PC-3 (cell line): ENCODE measurements around the gene DDO. TPM values are rescaled to one million over a fixed set of nuclear protein-coding genes. Genes with fewer than 3 reads are reported as not detected.
A peak's percentile ranks its signal among the peaks of the same experiment; 100 is the strongest.
"Not testable (repeated sequence)": the region's sequence is repeated elsewhere in the genome, so short reads cannot be mapped to it uniquely, and the experiment has no call there.

Experiments used
- ATAC-seq: fragments of 200-7000 bp; cut with Tn5 transposase; 2 replicates; pipeline ENCODE4 v1.9.1; 2020; ENCODE audit warnings: mild to moderate bottlenecking, moderate library complexity
- BruUV-seq: library from RNA; stranded (reverse); fragments of 400-500 nt; replicated peaks from 2 replicates; lab custom pipeline; 2021; lab: Mats Ljungman, UMichigan
- CTCF ChIA-PET: fragments of 300-600 bp; sonication (Branson Sonifier 250); formaldehyde crosslinking; loops from one replicate; lab custom pipeline; 2022; ENCODE audit warnings: antibody characterized with exemption; lab: Charles Lee
- POLR2A ChIA-PET: fragments of 300-600 bp; sonication (Branson Sonifier 250); formaldehyde crosslinking; loops from one replicate; lab custom pipeline; 2022; ENCODE audit warnings: antibody characterized with exemption; ENCODE audit not compliant: unreplicated experiment; lab: Charles Lee
- DNase-seq: peaks from one replicate; pipeline ENCODE4 v3.0.0-alpha.2; 2015
- H2AFZ ChIP-seq: fragments of 300-600 bp; sonication (generic); 2 replicates; pipeline ENCODE4 v1.6.0; 2016; ENCODE audit warnings: antibody characterized with exemption, low read length
- H3F3A ChIP-seq: fragments of 300-600 bp; sonication (generic); one replicate; pipeline ENCODE4 v1.6.0; 2017; ENCODE audit warnings: antibody characterized with exemption, low read length, control low read depth, mild to moderate bottlenecking; ENCODE audit not compliant: unreplicated experiment
- H3K27ac ChIP-seq: fragments of 300-600 bp; sonication (generic); 2 replicates; pipeline ENCODE4 v1.5.1; 2016; ENCODE audit warnings: mild to moderate bottlenecking, low read length
- H3K27me3 ChIP-seq: fragments of 300-600 bp; sonication (generic); 2 replicates; pipeline ENCODE4 v1.6.1; 2016; ENCODE audit warnings: low read length, mixed read lengths
- H3K36me3 ChIP-seq: fragments of 300-600 bp; sonication (generic); 2 replicates; pipeline ENCODE4 v1.6.1; 2016; ENCODE audit warnings: low read depth, mixed run types, low read length, mixed read lengths
- H3K4me1 ChIP-seq: fragments of 300-600 bp; sonication (generic); 2 replicates; pipeline ENCODE4 v1.5.1; 2016; ENCODE audit warnings: low read length; ENCODE audit not compliant: insufficient read depth
- H3K4me2 ChIP-seq: fragments of 300-600 bp; sonication (generic); 2 replicates; pipeline ENCODE4 v1.6.0; 2016; ENCODE audit warnings: low read length
- H3K4me3 ChIP-seq: fragments of 300-600 bp; sonication (generic); 2 replicates; pipeline ENCODE4 v1.5.1; 2016; ENCODE audit warnings: mild to moderate bottlenecking, low read length, mixed read lengths
- H3K79me2 ChIP-seq: fragments of 300-600 bp; sonication (generic); 2 replicates; pipeline ENCODE4 v1.6.1; 2017; ENCODE audit warnings: low read length, mixed read lengths
- H3K9ac ChIP-seq: fragments of 300-600 bp; sonication (generic); 2 replicates; pipeline ENCODE4 v1.6.0; 2016; ENCODE audit warnings: mild to moderate bottlenecking, low read length
- H3K9me2 ChIP-seq: fragments of 300-600 bp; sonication (generic); replicated peaks from 2 replicates; pipeline ENCODE4 v1.6.1; 2016; ENCODE audit warnings: mixed run types, low read length, mixed read lengths
- H3K9me3 ChIP-seq: fragments of 300-600 bp; sonication (generic); 2 replicates; pipeline ENCODE4 v1.6.1; 2016; ENCODE audit warnings: low read length, mixed read lengths
- H4K20me1 ChIP-seq: fragments of 300-600 bp; sonication (generic); 2 replicates; pipeline ENCODE4 v1.6.1; 2016; ENCODE audit warnings: low read length, mixed read lengths
- CTCF ChIP-seq: fragments of 300-600 bp; sonication (generic); conservative IDR thresholded peaks from 2 replicates; pipeline ENCODE4 v1.5.1; 2017; ENCODE audit warnings: antibody characterized with exemption, low read depth, mild to moderate bottlenecking, low read length
- EZH2 ChIP-seq: fragments of 300-600 bp; sonication (generic); IDR thresholded peaks from one replicate; pipeline ENCODE4 v1.6.1; 2017; ENCODE audit warnings: antibody characterized with exemption, mild to moderate bottlenecking, low read length; ENCODE audit not compliant: unreplicated experiment
- EZH2phosphoT487 ChIP-seq: fragments of 300-600 bp; sonication (generic); IDR thresholded peaks from 2 replicates; pipeline ENCODE4 v1.6.1; 2018; ENCODE audit warnings: mild to moderate bottlenecking, antibody characterized with exemption, low read length, borderline replicate concordance
- intact Hi-C: fragments of 100-400 bp; cut with micrococcal nuclease; formaldehyde crosslinking; loops from 2 replicates; pipeline ENCODE4 v1.9.0; 2023
- total RNA-seq: library from RNA; depleted of rRNA; stranded (reverse); fragments of >200 nt; gene quantifications from 2 replicates; pipeline ENCODE4 v1.2.3, GENCODE V29; 2014

The DDO gene
- total RNA-seq, 1 experiment from 2014 or later, result not detected

DNA sequence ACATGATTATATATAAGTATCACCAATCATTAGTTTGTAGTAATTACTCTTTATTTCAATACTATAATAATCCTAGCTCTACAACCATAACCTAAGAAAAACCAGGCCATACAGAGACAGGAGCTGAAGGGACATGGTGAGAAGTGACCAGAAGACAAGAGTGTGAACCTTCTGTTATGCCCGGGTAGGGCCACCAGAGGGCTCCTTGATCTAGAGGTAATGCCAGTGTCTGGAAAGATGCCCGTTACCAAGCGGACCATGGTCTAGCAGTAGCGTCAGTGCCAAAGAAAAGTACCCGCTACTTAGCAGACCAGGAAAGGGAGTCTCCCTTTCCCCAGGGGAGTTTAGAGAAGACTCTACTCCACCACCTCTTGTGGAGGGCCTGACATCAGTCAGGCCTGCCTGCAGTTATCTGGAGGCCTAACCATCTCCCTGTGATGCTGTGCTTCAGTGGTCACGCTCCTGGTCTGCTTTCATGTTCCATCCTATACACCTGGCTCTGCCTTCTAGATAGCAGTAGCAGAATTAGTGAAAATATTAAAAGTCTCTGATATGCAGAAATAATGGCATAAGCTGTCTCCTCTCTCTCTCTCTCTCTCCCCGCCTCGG lies 42.3 kb upstream of the DDO start:
- H2AFZ ChIP-seq, H3K36me3 ChIP-seq, H3K4me2 ChIP-seq, H3K4me1 ChIP-seq, H3K9ac ChIP-seq, H3F3A ChIP-seq, H3K27ac ChIP-seq, H3K27me3 ChIP-seq, H4K20me1 ChIP-seq, intact Hi-C loops, H3K4me3 ChIP-seq, H3K9me2 ChIP-seq, H3K9me3 ChIP-seq, BruUV-seq, CTCF ChIA-PET, H3K79me2 ChIP-seq, ATAC-seq: not testable (repeated sequence)
- POLR2A ChIA-PET, result interaction anchor here (0.6 kb wide), 1 partner anchor 168 kb away, joined by 4 read pairs; no protein-coding TSS in a partner anchor
- peak; percentile 65 for DNase-seq
- peak; percentile 56 for TF ChIP-seq CTCF

- intact Hi-C loops, result no loop called here
- H3K27ac ChIP-seq, result no peak overlapping the region
- H3K79me2 ChIP-seq, result no peaks in the 10 kb centered on the region
- TF ChIP-seq CTCF (no peak), EZH2phosphoT487 (no peak), EZH2 (no peak)
- H3K36me3 ChIP-seq, result no peaks in the 10 kb centered on the region
- H3K4me1 ChIP-seq, result no peaks in the 10 kb centered on the region
- H3K4me3 ChIP-seq, result no peak overlapping the region
- no peaks in the 10 kb centered on the region for H4K20me1 ChIP-seq
- H3K4me2 ChIP-seq, result no peak overlapping the region
- POLR2A ChIA-PET, result no interaction called here
- H3K9me2 ChIP-seq, result no peaks in the 10 kb centered on the region
- H3K9me3 ChIP-seq, result no peaks in the 10 kb centered on the region
- ATAC-seq (no peak), DNase-seq (no peak)
- no TSS peak for BruUV-seq
- no peaks in the 10 kb centered on the region for H3K27me3 ChIP-seq
- H3K9ac ChIP-seq, result no peak overlapping the region
- CTCF ChIA-PET, result interaction anchor here (0.7 kb wide), 1 partner anchor 277 kb away, joined by 3 read pairs; no protein-coding TSS in a partner anchor
- H3F3A ChIP-seq, result no peaks in the 10 kb centered on the region
- no peak overlapping the region for H2AFZ ChIP-seq
These were observed 41.3 kb upstream of the DDO start for GRCh38 chr6:110456694-110457093.

- H3K9me3 ChIP-seq, result no peaks in the 10 kb centered on the region
- no TSS peak for BruUV-seq
- H3K9me2 ChIP-seq, result no peaks in the 10 kb centered on the region
- no peak for ATAC-seq
- no peak overlapping the region for H3K4me3 ChIP-seq
- H3K27ac ChIP-seq, result no peak overlapping the region
- intact Hi-C loops, result no loop called here
- no peak overlapping the region for H3K9ac ChIP-seq
- H3K27me3 ChIP-seq, result no peaks in the 10 kb centered on the region
- POLR2A ChIA-PET, result no interaction called here
- H2AFZ ChIP-seq, result no peak overlapping the region
- CTCF ChIA-PET, result no interaction called here
- DNase-seq, result no peak
- no peaks in the 10 kb centered on the region for H3K79me2 ChIP-seq
- no peaks in the 10 kb centered on the region for H3F3A ChIP-seq
- H3K36me3 ChIP-seq, result no peaks in the 10 kb centered on the region
- no peaks in the 10 kb centered on the region for H3K4me1 ChIP-seq
- no peak overlapping the region for H3K4me2 ChIP-seq
- TF ChIP-seq EZH2 (no peak), EZH2phosphoT487 (no peak), CTCF (no peak)
- no peaks in the 10 kb centered on the region for H4K20me1 ChIP-seq
These were observed 34.1 kb upstream of the DDO start for GRCh38 chr6:110449541-110449895.
